Measurements from ENCODE around the gene TRIL. TPM values are rescaled to one million over a fixed set of nuclear protein-coding genes. Genes with fewer than 3 reads are reported as not detected.
A peak's percentile ranks its signal among the peaks of the same experiment; 100 is the strongest.

Gene TRIL
- 2.9 TPM for total RNA-seq

GRCh38 chr7:28958235-28958979, at the start of gene TRIL:
Gene TRIL (minus strand): TSS chr7:28958330. CDS start chr7:28958046, 284 bp downstream.
- peak; percentile 35 for ATAC-seq

GRCh38 chr7:29007127-29007526, 49.0 kb upstream of the TRIL start:
- ATAC-seq = no peak

GRCh38 chr7:29005829-29006228, 47.7 kb upstream of the TRIL start:
- ATAC-seq = peak; percentile 94

- no peak for ATAC-seq
Measured at GRCh38 chr7:29005406-29005805, 47.3 kb upstream of the TRIL start.

- no peak for ATAC-seq
Measured at GRCh38 chr7:29003703-29004102, 45.6 kb upstream of the TRIL start.

- no peak for ATAC-seq
Measured at GRCh38 chr7:29000717-29001076, 42.6 kb upstream of the TRIL start.

- ATAC-seq = no peak
Measured at GRCh38 chr7:28999895-29000716, 42.0 kb upstream of the TRIL start.

GRCh38 chr7:28999427-28999826, 41.3 kb upstream of the TRIL start:
- ATAC-seq = no peak

- no peak for ATAC-seq
Measured at GRCh38 chr7:28998105-28998504, 40.0 kb upstream of the TRIL start.

- no peak for ATAC-seq
Measured at GRCh38 chr7:28996836-28997235, 38.7 kb upstream of the TRIL start.

- ATAC-seq = no peak
Measured at GRCh38 chr7:28993371-28993770, 35.2 kb upstream of the TRIL start.

GRCh38 chr7:28992798-28993197, 34.7 kb upstream of the TRIL start:
- ATAC-seq = no peak

GRCh38 chr7:28990200-28990960, 32.2 kb upstream of the TRIL start:
- ATAC-seq = no peak

GRCh38 chr7:28989211-28989980, 31.3 kb upstream of the TRIL start:
- ATAC-seq = no peak

- peak; percentile 57 for ATAC-seq
Measured at GRCh38 chr7:28988810-28989209, 30.7 kb upstream of the TRIL start.

GRCh38 chr7:28988091-28988490, 30.0 kb upstream of the TRIL start:
- peak; percentile 40 for ATAC-seq

- ATAC-seq = peak; percentile 66
Measured at GRCh38 chr7:28986765-28987110, 28.6 kb upstream of the TRIL start.

- peak; percentile 77 for ATAC-seq
Measured at GRCh38 chr7:28986028-28986764, 28.1 kb upstream of the TRIL start.

GRCh38 chr7:28984631-28985030, 26.5 kb upstream of the TRIL start:
- peak; percentile 48 for ATAC-seq

GRCh38 chr7:28984217-28984616, 26.1 kb upstream of the TRIL start:
- ATAC-seq = peak; percentile 27

- ATAC-seq = no peak
Measured at GRCh38 chr7:28983396-28984190, 25.5 kb upstream of the TRIL start.

Measured in esophagus mucosa (tissue), 1 donor.